Parathyroid adenoma (tissue), 2 donors: Measurements from ENCODE around the gene RBM12.

Source experiments
- H2AFZ ChIP-seq: fragments of 300-600 bp; sonication (generic); one replicate; pipeline ENCODE4 v1.7.0; 2017; ENCODE audit warnings: antibody characterized with exemption, mild to moderate bottlenecking
- H3K27ac ChIP-seq: fragments of 300-600 bp; sonication (generic); one replicate; pipeline ENCODE4 v1.7.0; 2017
- H3K27me3 ChIP-seq: fragments of 300-600 bp; sonication (generic); one replicate; pipeline ENCODE4 v1.7.0; 2017; ENCODE audit warnings: low read length; ENCODE audit not compliant: control insufficient read depth, insufficient read depth
- H3K36me3 ChIP-seq: fragments of 300-600 bp; sonication (generic); one replicate; pipeline ENCODE4 v1.7.0; 2017; ENCODE audit warnings: low read length; ENCODE audit not compliant: control insufficient read depth, insufficient read depth
- H3K4me1 ChIP-seq: fragments of 300-600 bp; sonication (generic); one replicate; pipeline ENCODE4 v1.7.0; 2017; ENCODE audit warnings: control low read depth
- H3K4me2 ChIP-seq: fragments of 300-600 bp; sonication (generic); one replicate; pipeline ENCODE4 v1.7.0; 2017; ENCODE audit warnings: low read length
- H3K4me3 ChIP-seq: fragments of 300-600 bp; sonication (generic); one replicate; pipeline ENCODE4 v1.7.0; 2017; ENCODE audit warnings: low read depth, low read length
- H3K79me2 ChIP-seq: fragments of 300-600 bp; sonication (generic); one replicate; pipeline ENCODE4 v1.7.0; 2017; ENCODE audit warnings: control low read depth
- H3K9ac ChIP-seq: fragments of 300-600 bp; sonication (generic); one replicate; pipeline ENCODE4 v1.7.0; 2017; ENCODE audit warnings: mild to moderate bottlenecking
- H3K9me3 ChIP-seq: fragments of 300-600 bp; sonication (generic); one replicate; pipeline ENCODE4 v1.7.0; 2017; ENCODE audit warnings: low read length; ENCODE audit not compliant: control insufficient read depth
- CTCF ChIP-seq: fragments of 300-600 bp; sonication (generic); IDR thresholded peaks from one replicate; pipeline ENCODE4 v1.7.0; 2017; ENCODE audit warnings: antibody characterized with exemption, mild to moderate bottlenecking
- donor health status: primary hyperparathyroidism.

RBM12 gene

GRCh38 chr20:35653430-35653734, 11.3 kb downstream of the RBM12 start:
- Histone ChIP-seq H3K36me3 (no peaks in the 10 kb centered on the region), H3K27ac (no peak overlapping the region), H3K4me3 (no peak overlapping the region), H3K9ac (no peak overlapping the region), H2AFZ (no peak overlapping the region), H3K9me3 (no peaks in the 10 kb centered on the region), H3K4me1 (peaks cover 2% of the 10 kb centered on the region), H3K79me2 (peaks cover 40% of the 10 kb centered on the region), H3K4me2 (no peak overlapping the region), H3K27me3 (no peaks in the 10 kb centered on the region)
- TF ChIP-seq CTCF: no peak

DNA sequence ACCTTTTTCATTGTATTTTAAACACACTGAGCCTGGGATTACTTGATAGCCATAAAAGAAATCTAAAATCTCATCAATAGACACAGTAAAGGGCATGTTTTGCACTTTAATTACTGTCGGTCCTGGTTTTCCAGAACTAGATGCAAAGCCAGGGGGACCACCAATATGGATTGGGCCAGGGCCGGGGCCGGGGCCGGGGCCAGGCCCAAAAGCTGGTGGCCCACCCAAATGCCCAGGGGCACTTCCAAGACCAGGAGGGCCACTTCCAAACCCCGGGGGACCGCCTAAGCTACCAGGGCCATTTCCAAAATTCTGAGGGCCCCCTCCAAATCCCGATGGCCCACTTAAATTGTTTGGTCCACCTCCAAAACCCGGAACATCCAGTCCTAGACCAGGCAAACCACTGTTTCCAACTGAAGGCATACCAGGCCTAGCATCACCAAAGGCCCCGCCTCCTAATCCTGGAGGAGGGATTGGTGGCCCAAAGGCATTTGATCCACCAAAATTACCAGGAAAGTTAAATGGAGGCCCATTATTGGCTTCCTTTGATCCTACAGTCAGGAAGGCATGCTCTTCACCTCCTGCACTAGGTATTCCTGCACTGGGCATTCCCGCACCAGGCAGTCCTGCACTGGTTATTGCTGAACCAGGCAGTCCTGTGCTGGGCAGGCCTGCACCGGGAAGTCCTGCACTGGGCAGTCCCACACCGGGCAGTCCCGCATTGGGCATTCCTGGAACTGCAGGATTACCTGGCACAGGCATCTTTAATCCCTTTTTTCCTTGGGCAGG, 11.9 kb downstream of the RBM12 start:
- Histone ChIP-seq H3K79me2 (peaks cover 37% of the 10 kb centered on the region), H3K9ac (no peak overlapping the region), H3K4me3 (no peak overlapping the region), H2AFZ (no peak overlapping the region), H3K4me1 (peaks cover 2% of the 10 kb centered on the region), H3K4me2 (no peak overlapping the region), H3K27ac (no peak overlapping the region), H3K36me3 (no peaks in the 10 kb centered on the region), H3K27me3 (no peaks in the 10 kb centered on the region), H3K9me3 (no peaks in the 10 kb centered on the region)
- no peak for TF ChIP-seq CTCF

- H3K9me3 ChIP-seq: no peaks in the 10 kb centered on the region
- H3K4me3 ChIP-seq: no peak overlapping the region
- H3K79me2 ChIP-seq: peaks cover 34% of the 10 kb centered on the region
- H3K27me3 ChIP-seq: no peaks in the 10 kb centered on the region
- H3K9ac ChIP-seq: no peak overlapping the region
- peaks cover 2% of the 10 kb centered on the region for H3K4me1 ChIP-seq
- H3K27ac ChIP-seq: no peak overlapping the region
- TF ChIP-seq CTCF: no peak
- no peaks in the 10 kb centered on the region for H3K36me3 ChIP-seq
- no peak overlapping the region for H2AFZ ChIP-seq
- no peak overlapping the region for H3K4me2 ChIP-seq
Measured at GRCh38 chr20:35651958-35652357, 12.7 kb downstream of the RBM12 start.

- Histone ChIP-seq H3K27me3 (no peaks in the 10 kb centered on the region), H3K4me3 (no peak overlapping the region), H3K9me3 (no peaks in the 10 kb centered on the region), H3K4me1 (peaks cover 2% of the 10 kb centered on the region), H2AFZ (no peak overlapping the region), H3K9ac (no peak overlapping the region), H3K4me2 (no peak overlapping the region), H3K36me3 (no peaks in the 10 kb centered on the region), H3K79me2 (peaks cover 43% of the 10 kb centered on the region), H3K27ac (no peak overlapping the region)
- TF ChIP-seq CTCF: no peak
Measured at GRCh38 chr20:35650632-35651031, 14.1 kb downstream of the RBM12 start.

DNA sequence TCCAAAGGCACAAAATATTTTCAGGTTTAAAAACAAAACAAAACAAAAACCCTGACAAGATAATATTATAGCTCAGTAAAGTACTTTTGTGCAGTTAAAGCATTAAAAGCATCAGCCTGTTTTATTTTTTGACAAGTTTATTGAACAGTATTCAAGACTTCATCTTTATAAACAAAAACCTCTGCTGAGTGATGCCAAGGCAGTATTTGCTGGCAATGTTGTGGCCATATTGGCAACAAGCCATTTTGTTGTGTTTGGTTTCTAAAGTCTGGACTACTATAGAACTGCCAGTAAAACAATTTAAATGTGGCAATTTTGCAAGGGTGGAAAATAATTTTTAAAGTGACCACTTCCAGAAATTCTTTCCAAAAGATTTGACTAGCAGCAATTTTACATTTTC, 15.9 kb downstream of the RBM12 start:
- Histone ChIP-seq H3K4me1 (peaks cover 2% of the 10 kb centered on the region), H3K27ac (no peak overlapping the region), H3K4me2 (no peak overlapping the region), H3K9me3 (no peaks in the 10 kb centered on the region), H3K4me3 (no peak overlapping the region), H3K27me3 (no peaks in the 10 kb centered on the region), H3K79me2 (peaks cover 41% of the 10 kb centered on the region), H3K36me3 (no peaks in the 10 kb centered on the region), H2AFZ (no peak overlapping the region), H3K9ac (no peak overlapping the region)
- no peak for TF ChIP-seq CTCF
